GM06990 (cell line): ENCODE data around the gene ITPK1.

Experiments used
- DNase-seq: peaks from one replicate; pipeline ENCODE4 v3.0.0-alpha.2; 2011; ENCODE audit not compliant: insufficient read length; ENCODE audit errors: extremely low read depth
- H3K27me3 ChIP-seq: replicated peaks from 2 replicates; pipeline ENCODE4 v1.6.0; 2011; ENCODE audit warnings: low read length; ENCODE audit not compliant: control insufficient read depth, insufficient read depth
- H3K36me3 ChIP-seq: 2 replicates; pipeline ENCODE4 v1.5.1; 2011; ENCODE audit warnings: low read length; ENCODE audit not compliant: control insufficient read depth, insufficient read depth
- H3K4me3 ChIP-seq: replicated peaks from 2 replicates; pipeline ENCODE4 v1.5.1; 2011; ENCODE audit warnings: low read depth, mild to moderate bottlenecking, control low read depth, low read length
- CTCF ChIP-seq: IDR thresholded peaks from 2 replicates; pipeline ENCODE4 v1.5.1; 2011; ENCODE audit warnings: low read length, control low read depth, mild to moderate bottlenecking, inconsistent platforms; ENCODE audit not compliant: insufficient read depth, poor library complexity, severe bottlenecking

ITPK1 gene

GRCh38 chr14:92986254-92987147 is 129.2 kb downstream of the ITPK1 start:
- no peak for TF ChIP-seq CTCF
- no peak for DNase-seq
- Histone ChIP-seq H3K36me3 (peaks cover 1% of the 10 kb centered on the region), H3K27me3 (no peaks in the 10 kb centered on the region), H3K4me3 (no peak overlapping the region)

- no peak for TF ChIP-seq CTCF
Observed at GRCh38 chr14:92985521-92985920, 130.2 kb downstream of the ITPK1 start.

DNA sequence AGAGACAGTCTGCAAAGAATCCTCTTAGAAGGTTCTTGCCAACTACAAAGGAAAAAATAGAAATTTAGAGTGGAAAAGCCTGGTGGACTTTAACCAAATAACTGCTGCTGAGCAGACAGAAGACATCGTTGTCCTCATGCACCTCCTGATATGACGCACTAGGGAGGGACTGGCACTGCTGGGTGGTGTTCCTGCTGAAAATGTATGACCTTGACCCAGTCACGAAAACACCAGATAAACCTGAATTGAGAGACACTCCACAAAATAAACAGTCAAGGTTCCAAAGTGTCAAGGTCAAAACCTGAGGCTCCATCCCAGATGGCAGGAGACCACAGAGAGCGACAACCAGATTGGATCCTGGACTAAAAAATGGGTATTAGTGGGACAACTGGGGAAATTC is 130.8 kb downstream of the ITPK1 start:
- no peak for DNase-seq
- Histone ChIP-seq H3K27me3 (no peaks in the 10 kb centered on the region), H3K36me3 (peaks cover 1% of the 10 kb centered on the region), H3K4me3 (no peak overlapping the region)
- TF ChIP-seq CTCF: no peak

More at GRCh38 chr14:92985521-92985920, 130.2 kb downstream of the ITPK1 start:
- DNase-seq: no peak
- Histone ChIP-seq H3K36me3 (peaks cover 1% of the 10 kb centered on the region), H3K27me3 (no peaks in the 10 kb centered on the region), H3K4me3 (no peak overlapping the region)

GRCh38 chr14:92984082-92984788 is 131.5 kb downstream of the ITPK1 start:
- Histone ChIP-seq H3K27me3 (no peaks in the 10 kb centered on the region), H3K36me3 (peaks cover 1% of the 10 kb centered on the region), H3K4me3 (no peak overlapping the region)
- no peak for TF ChIP-seq CTCF
- no peak for DNase-seq

DNA sequence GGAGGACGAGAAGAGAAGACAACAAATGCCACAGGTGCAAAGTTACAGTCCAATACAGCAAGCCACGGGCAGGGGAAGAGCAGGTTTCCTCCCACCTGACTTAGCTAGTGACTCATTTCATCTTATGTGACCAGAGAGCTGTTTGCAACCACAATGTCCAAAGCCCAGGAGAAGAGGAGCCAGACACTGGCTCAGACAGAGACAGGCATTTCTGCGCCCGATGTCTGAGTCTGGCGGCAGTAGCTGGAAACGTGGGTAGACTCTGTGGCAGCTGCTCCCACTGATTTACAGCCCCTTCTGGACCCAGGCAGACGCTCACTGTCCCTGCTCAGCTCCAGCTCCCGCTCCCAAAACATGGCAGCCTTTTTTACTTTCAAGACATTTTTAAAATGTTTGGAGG is 132.8 kb downstream of the ITPK1 start:
- DNase-seq: no peak

More for the DNA sequence above, 132.8 kb downstream of the ITPK1 start:
- no peaks in the 10 kb centered on the region for H3K27me3 ChIP-seq
- H3K4me3 ChIP-seq: no peak overlapping the region
- H3K36me3 ChIP-seq: peaks cover 1% of the 10 kb centered on the region
- TF ChIP-seq CTCF: no peak
